Measurements from ENCODE around the gene PRKCE.

- peak in 2 of 4 experiments; percentile 23 to 26 for TF ChIP-seq CTCF (IDR thresholded peaks at IDR 0.05)
- no peak for TF ChIP-seq POLR2A (IDR thresholded peaks at IDR 0.05)
- no peak for TF ChIP-seq EP300 (IDR thresholded peaks at IDR 0.05)
- TF ChIP-seq POLR2AphosphoS5 (IDR thresholded peaks at IDR 0.05), result peak in 3 of 4 donors; percentile 26 to 67 (median 54)
Measured at GRCh38 chr2:45700407-45701013, 49.0 kb downstream of the PRKCE start.

Measured in sigmoid colon (tissue), 4 donors.